PC-3 (cell line): Measurements from ENCODE around the gene FILIP1L.

Experiments used
- EZH2phosphoT487 ChIP-seq: fragments of 300-600 bp; sonication (generic); IDR thresholded peaks from 2 replicates; pipeline ENCODE4 v1.6.1; 2018; ENCODE audit warnings: mild to moderate bottlenecking, antibody characterized with exemption, low read length, borderline replicate concordance
- TF ChIP-seq, protein P1 (sequence below): fragments of 300-600 bp; sonication (generic); conservative IDR thresholded peaks from 2 replicates; pipeline ENCODE4 v1.5.1; 2017; ENCODE audit warnings: antibody characterized with exemption, low read depth, mild to moderate bottlenecking, low read length

GRCh38 chr3:100019719-100020118 is 94.6 kb downstream of the FILIP1L start:
- TF ChIP-seq EZH2phosphoT487 = no peak
- TF ChIP-seq, protein P1, sequence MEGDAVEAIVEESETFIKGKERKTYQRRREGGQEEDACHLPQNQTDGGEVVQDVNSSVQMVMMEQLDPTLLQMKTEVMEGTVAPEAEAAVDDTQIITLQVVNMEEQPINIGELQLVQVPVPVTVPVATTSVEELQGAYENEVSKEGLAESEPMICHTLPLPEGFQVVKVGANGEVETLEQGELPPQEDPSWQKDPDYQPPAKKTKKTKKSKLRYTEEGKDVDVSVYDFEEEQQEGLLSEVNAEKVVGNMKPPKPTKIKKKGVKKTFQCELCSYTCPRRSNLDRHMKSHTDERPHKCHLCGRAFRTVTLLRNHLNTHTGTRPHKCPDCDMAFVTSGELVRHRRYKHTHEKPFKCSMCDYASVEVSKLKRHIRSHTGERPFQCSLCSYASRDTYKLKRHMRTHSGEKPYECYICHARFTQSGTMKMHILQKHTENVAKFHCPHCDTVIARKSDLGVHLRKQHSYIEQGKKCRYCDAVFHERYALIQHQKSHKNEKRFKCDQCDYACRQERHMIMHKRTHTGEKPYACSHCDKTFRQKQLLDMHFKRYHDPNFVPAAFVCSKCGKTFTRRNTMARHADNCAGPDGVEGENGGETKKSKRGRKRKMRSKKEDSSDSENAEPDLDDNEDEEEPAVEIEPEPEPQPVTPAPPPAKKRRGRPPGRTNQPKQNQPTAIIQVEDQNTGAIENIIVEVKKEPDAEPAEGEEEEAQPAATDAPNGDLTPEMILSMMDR = no peak
